Nephron (organoid): ENCODE measurements around the gene MEX3D.

Source experiments
- H3K27ac Mint-ChIP-seq, 3 experiments: 2 replicates each; pipeline ENCODE4 v1.8.0; 2020; ENCODE audit warnings: mixed read lengths in 3 of 3, mild to moderate bottlenecking in 2 of 3, moderate library complexity in 1 of 3
- H3K27me3 Mint-ChIP-seq: 2 replicates; pipeline ENCODE4 v1.8.0; 2021; ENCODE audit warnings: low read depth, mild to moderate bottlenecking, moderate library complexity, mixed read lengths
- H3K36me3 Mint-ChIP-seq: 2 replicates; pipeline ENCODE4 v1.8.0; 2020; ENCODE audit warnings: low read depth, mixed read lengths
- H3K4me1 Mint-ChIP-seq: 2 replicates; pipeline ENCODE4 v1.8.0; 2020; ENCODE audit warnings: mixed read lengths
- H3K4me3 Mint-ChIP-seq, 3 experiments: 2 replicates each; pipeline ENCODE4 v1.8.0; 2020; ENCODE audit warnings: mild to moderate bottlenecking in 3 of 3, mixed read lengths in 3 of 3, moderate library complexity in 2 of 3
- H3K9me3 Mint-ChIP-seq: 2 replicates; pipeline ENCODE4 v1.8.0; 2020; ENCODE audit warnings: mixed read lengths
- TF ChIP-seq, protein P1 (sequence below), 3 experiments: fragments of 200-600 bp; sonication (generic); IDR thresholded peaks; one replicate each; pipeline ENCODE4 v1.5.0; 2021; ENCODE audit warnings: antibody characterized with exemption in 3 of 3; ENCODE audit not compliant: unreplicated experiment in 3 of 3

The MEX3D gene

DNA sequence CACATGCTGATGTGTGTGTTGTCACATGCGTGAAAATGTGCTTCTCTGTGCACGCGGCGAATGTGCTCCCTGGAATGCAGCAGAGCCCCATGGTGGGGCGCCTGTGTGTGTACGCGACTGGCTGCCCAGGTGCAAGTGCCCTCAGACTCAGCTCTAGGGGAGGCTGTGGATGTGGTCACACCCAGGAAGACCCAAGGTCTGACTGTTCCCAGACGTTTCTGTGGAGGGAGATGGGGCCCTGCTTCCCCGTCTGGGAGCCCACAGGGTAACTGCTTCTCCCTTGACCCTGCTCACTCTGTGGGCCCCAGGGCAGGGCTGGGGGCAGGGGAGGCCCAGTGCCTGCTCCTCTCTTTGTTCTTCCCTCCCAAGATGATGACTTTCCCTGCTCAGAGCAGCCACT is 45.0 kb upstream of the MEX3D start:
- Mint-ChIP-seq H3K27me3 (no peaks in the 10 kb centered on the region), H3K36me3 (peaks cover 47% of the 10 kb centered on the region), H3K9me3 (no peaks in the 10 kb centered on the region), H3K4me1 (no peaks in the 10 kb centered on the region), H3K4me3 (no peak overlapping the region), H3K27ac (no peak overlapping the region)
- TF ChIP-seq, protein P1, sequence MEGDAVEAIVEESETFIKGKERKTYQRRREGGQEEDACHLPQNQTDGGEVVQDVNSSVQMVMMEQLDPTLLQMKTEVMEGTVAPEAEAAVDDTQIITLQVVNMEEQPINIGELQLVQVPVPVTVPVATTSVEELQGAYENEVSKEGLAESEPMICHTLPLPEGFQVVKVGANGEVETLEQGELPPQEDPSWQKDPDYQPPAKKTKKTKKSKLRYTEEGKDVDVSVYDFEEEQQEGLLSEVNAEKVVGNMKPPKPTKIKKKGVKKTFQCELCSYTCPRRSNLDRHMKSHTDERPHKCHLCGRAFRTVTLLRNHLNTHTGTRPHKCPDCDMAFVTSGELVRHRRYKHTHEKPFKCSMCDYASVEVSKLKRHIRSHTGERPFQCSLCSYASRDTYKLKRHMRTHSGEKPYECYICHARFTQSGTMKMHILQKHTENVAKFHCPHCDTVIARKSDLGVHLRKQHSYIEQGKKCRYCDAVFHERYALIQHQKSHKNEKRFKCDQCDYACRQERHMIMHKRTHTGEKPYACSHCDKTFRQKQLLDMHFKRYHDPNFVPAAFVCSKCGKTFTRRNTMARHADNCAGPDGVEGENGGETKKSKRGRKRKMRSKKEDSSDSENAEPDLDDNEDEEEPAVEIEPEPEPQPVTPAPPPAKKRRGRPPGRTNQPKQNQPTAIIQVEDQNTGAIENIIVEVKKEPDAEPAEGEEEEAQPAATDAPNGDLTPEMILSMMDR (IDR thresholded peaks at IDR 0.05; ENCODE audit: unreplicated experiment in 3 of 3), result no peak

DNA sequence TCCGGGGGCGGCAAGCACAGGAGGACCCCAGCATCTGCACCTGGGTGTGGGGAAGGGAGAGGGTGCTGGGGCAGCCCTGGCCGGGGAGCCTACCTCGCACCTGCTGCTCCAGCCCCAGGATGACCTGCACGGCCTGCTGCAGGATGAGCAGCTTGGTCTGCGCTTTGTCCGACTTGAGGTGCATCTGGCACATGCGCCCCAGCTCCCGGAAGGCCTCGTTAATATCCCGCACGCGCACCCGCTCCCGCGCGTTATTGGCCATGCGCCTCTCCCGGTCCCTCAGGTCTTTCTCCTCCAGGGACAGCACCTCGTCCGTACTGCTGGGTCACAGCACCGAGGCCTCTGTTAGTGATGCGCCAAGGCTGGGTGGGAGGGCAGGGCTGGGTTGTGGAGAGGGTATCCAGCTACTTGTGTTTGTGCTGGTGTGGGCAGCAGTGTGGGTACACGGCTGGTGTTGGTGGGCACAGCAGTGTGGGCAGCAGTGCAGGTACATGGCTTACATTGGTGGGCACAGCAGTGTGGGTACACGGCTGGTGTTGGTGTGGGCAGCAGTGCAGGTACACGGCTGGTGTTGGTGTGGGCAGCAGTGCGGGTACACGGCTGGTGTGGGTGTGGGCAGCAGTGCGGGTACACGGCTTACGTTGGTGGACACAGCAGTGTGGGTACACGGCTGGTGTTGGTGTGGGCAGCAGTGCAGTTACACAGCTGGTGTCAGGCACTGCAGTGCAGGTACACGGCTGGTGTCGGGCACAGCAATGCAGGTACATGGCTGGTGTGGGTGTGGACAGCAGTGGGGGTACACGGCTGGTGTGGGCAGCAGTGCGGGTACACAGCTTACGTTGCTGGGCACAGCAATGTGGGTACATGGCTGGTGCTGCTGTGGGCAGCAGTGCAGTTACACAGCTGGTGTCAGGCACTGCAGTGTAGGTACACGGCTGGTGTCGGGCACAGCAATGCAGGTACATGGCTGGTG is 44.3 kb upstream of the MEX3D start:
- Mint-ChIP-seq H3K27me3 (no peaks in the 10 kb centered on the region), H3K27ac (no peak overlapping the region), H3K9me3 (no peaks in the 10 kb centered on the region), H3K4me1 (no peaks in the 10 kb centered on the region), H3K4me3 (no peak overlapping the region), H3K36me3 (peaks cover 42% of the 10 kb centered on the region)
- TF ChIP-seq, protein P1 (IDR thresholded peaks at IDR 0.05; ENCODE audit: unreplicated experiment in 3 of 3), result no peak

DNA sequence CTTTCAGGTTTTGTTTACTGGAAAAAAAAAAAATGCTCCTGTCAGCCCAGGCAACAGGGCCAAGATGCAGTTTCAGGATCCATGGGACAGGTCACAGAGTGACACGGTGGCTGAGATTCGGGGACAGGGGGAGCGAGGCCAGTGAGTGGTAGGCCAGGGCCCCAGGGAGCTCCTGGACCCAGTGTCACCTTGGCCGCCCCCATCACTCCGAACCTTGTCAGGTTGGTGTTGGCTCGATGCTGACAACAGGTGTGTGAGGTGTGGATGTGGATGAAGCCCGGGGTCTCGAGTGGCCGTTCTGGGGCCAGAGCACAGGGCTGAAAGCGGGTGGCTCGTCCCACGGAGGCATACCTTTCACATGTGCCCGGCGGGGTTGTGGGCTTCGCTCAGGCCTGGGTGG is 43.2 kb upstream of the MEX3D start:
- Mint-ChIP-seq H3K4me1 (no peaks in the 10 kb centered on the region), H3K27me3 (no peaks in the 10 kb centered on the region), H3K27ac (no peak overlapping the region), H3K36me3 (peaks cover 31% of the 10 kb centered on the region), H3K9me3 (no peaks in the 10 kb centered on the region), H3K4me3 (no peak overlapping the region)
- TF ChIP-seq, protein P1 (IDR thresholded peaks at IDR 0.05; ENCODE audit: unreplicated experiment in 3 of 3), result no peak

DNA sequence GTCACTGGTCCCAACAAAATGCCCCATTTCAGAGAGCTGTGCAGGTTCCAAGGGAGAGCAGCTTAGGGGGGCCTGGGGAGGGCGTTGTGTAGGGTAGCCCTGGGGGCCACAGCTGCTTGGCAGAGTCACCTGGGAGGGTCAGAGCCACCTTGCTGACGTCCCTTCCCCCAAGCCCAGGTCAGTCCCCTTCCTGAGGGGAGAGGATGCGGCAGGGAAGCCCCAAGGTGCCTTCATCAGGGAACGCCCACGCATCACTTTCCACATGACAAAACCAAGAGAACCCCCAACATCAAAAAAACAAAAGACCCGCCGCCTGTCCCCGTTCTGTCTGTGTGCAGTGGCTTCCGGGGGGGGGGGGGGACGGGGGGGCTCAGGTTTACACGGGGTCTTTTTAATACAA is 42.5 kb upstream of the MEX3D start:
- Mint-ChIP-seq H3K4me3 (no peak overlapping the region), H3K27me3 (no peaks in the 10 kb centered on the region), H3K9me3 (no peaks in the 10 kb centered on the region), H3K27ac (no peak overlapping the region), H3K36me3 (peaks cover 25% of the 10 kb centered on the region), H3K4me1 (no peaks in the 10 kb centered on the region)
- TF ChIP-seq, protein P1 (IDR thresholded peaks at IDR 0.05; ENCODE audit: unreplicated experiment in 3 of 3), result no peak

DNA sequence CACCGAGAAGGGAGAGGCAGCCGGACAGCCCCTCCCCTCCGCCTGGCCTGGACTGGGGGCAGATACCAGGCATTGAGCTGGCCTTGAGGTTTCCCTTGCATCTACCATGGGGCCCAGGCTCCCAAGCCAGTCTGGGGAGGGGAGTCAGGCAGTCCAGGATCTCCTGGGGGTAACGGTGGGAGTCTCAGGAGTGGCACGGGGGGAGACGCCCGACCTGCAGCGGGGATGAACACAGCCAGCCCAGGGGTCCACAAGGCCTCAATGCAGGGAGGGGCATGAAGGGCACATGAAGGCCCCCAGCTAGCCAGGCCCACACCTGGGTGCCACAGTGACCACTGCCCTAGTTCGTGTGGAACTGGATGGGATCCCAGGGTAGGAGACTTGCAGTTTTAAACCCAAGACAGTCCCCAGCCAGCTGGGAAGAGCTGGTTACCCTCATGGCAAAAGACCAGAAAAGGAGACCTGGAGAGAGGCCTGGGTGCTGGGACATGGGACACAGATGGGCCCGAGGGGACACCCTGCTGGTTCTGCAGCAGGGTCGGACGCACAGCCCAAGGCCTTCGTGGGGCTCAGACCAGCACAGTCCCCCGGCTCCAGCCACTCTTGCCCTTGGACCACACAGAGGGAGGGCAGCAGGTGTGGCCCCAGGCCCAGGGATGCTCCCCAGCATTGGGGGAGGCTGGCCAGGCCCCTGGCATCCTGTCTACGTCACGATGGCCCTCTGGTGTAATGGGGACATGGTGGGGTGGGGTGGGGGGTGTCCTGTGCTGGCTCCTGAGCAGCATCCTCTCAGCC is 41.8 kb upstream of the MEX3D start:
- no peaks in the 10 kb centered on the region for H3K27me3 Mint-ChIP-seq

More for the DNA sequence above, 41.8 kb upstream of the MEX3D start:
- no peak overlapping the region for H3K4me3 Mint-ChIP-seq
- H3K36me3 Mint-ChIP-seq, result peaks cover 21% of the 10 kb centered on the region
- H3K9me3 Mint-ChIP-seq, result no peaks in the 10 kb centered on the region
- TF ChIP-seq, protein P1 (IDR thresholded peaks at IDR 0.05; ENCODE audit: unreplicated experiment in 3 of 3), result no peak
- H3K27ac Mint-ChIP-seq, result no peak overlapping the region
- no peaks in the 10 kb centered on the region for H3K4me1 Mint-ChIP-seq
